OCI-LY7 (cell line): ENCODE measurements around the gene SLC37A2. TPM values are rescaled to one million over a fixed set of nuclear protein-coding genes. Genes with fewer than 3 reads are reported as not detected.

Source experiments
- BruUV-seq: library from RNA; stranded (reverse); fragments of 400-500 nt; replicated peaks from 2 replicates; lab custom pipeline; 2021; lab: Mats Ljungman, UMichigan
- CTCF ChIA-PET: fragments of 300-600 bp; sonication (Branson Sonifier 250); formaldehyde crosslinking; loops from one replicate; lab custom pipeline; 2022; ENCODE audit warnings: antibody characterized with exemption; ENCODE audit not compliant: unreplicated experiment; lab: Charles Lee
- POLR2A ChIA-PET: fragments of 300-600 bp; sonication (Branson Sonifier 250); formaldehyde crosslinking; loops from one replicate; lab custom pipeline; 2022; ENCODE audit warnings: antibody characterized with exemption; lab: Charles Lee
- DNase-seq: peaks from one replicate; pipeline ENCODE4 v3.0.0-alpha.2; 2015; ENCODE audit warnings: low spot score
- H2AFZ ChIP-seq: fragments of 200-600 bp; sonication (generic), shearing (Covaris generic); 2 replicates; pipeline ENCODE4 v1.6.1; 2014; ENCODE audit warnings: mild to moderate bottlenecking, antibody characterized with exemption, low read length, moderate library complexity
- H3K27ac ChIP-seq: fragments of 200-600 bp; sonication (generic); 2 replicates; pipeline ENCODE4 v1.5.1; 2014; ENCODE audit warnings: mixed run types, low read depth, mild to moderate bottlenecking, moderate library complexity, low read length, inconsistent platforms; ENCODE audit not compliant: poor library complexity, severe bottlenecking
- H3K36me3 ChIP-seq: fragments of 200-600 bp; sonication (generic); 2 replicates; pipeline ENCODE4 v1.6.1; 2014; ENCODE audit warnings: mild to moderate bottlenecking, antibody characterized with exemption, low read length, moderate library complexity, mixed read lengths; ENCODE audit not compliant: insufficient read depth
- H3K4me1 ChIP-seq: fragments of 200-600 bp; sonication (generic); 2 replicates; pipeline ENCODE4 v1.5.1; 2014; ENCODE audit warnings: mild to moderate bottlenecking, low read length; ENCODE audit not compliant: insufficient read depth, poor library complexity, severe bottlenecking
- H3K4me2 ChIP-seq: fragments of 200-600 bp; sonication (generic); 2 replicates; pipeline ENCODE4 v1.6.1; 2014; ENCODE audit warnings: mild to moderate bottlenecking, low read length
- H3K4me3 ChIP-seq: fragments of 200-600 bp; sonication (generic); 2 replicates; pipeline ENCODE4 v1.5.1; 2014; ENCODE audit warnings: mild to moderate bottlenecking, low read depth, low read length; ENCODE audit not compliant: poor library complexity, severe bottlenecking
- H3K79me2 ChIP-seq: fragments of 200-600 bp; sonication (generic); 2 replicates; pipeline ENCODE4 v1.6.1; 2016; ENCODE audit warnings: low read depth, mild to moderate bottlenecking, low read length, moderate library complexity, mixed read lengths; ENCODE audit not compliant: insufficient read depth
- H3K9me2 ChIP-seq: fragments of 200-600 bp; sonication (generic); 2 replicates; pipeline ENCODE4 v1.6.1; 2016; ENCODE audit warnings: mild to moderate bottlenecking, low read length, mixed read lengths; ENCODE audit not compliant: insufficient read depth
- H3K9me3 ChIP-seq: fragments of 200-600 bp; sonication (generic); 2 replicates; pipeline ENCODE4 v1.6.1; 2014; ENCODE audit warnings: mild to moderate bottlenecking, mixed run types, low read length, mixed read lengths
- H4K20me1 ChIP-seq: fragments of 200-600 bp; sonication (generic); 2 replicates; pipeline ENCODE4 v1.6.1; 2014; ENCODE audit warnings: mild to moderate bottlenecking, antibody characterized with exemption, low read length, moderate library complexity, mixed read lengths; ENCODE audit not compliant: insufficient read depth
- CTCF ChIP-seq: fragments of 200-600 bp; sonication (generic); conservative IDR thresholded peaks from 2 replicates; pipeline ENCODE4 v1.5.1; 2014; ENCODE audit warnings: mild to moderate bottlenecking, antibody characterized with exemption, low read length, moderate library complexity, mixed read lengths
- EZH2phosphoT487 ChIP-seq: fragments of 200-600 bp; sonication (generic); IDR thresholded peaks from 2 replicates; pipeline ENCODE4 v1.6.1; 2018; ENCODE audit warnings: low read depth, borderline replicate concordance, mild to moderate bottlenecking, mixed run types, antibody characterized with exemption, low read length, moderate library complexity, mixed read lengths
- intact Hi-C: fragments of 100-400 bp; cut with micrococcal nuclease; formaldehyde crosslinking; loops from one replicate; pipeline ENCODE4 v1.10.0; 2022; ENCODE audit not compliant: unreplicated experiment
- total RNA-seq, 2 experiments: library from RNA; depleted of rRNA in 1 of 2; stranded (reverse); fragments of >200 nt in 1 of 2; shearing (Covaris generic) in 1 of 2; gene quantifications; 2 replicates each; pipeline ENCODE4 v1.2.3, GENCODE V29; 2014 to 2022

SLC37A2 gene
- total RNA-seq, 2 experiments from 2014 or later = 0.57 to 0.93 TPM

DNA sequence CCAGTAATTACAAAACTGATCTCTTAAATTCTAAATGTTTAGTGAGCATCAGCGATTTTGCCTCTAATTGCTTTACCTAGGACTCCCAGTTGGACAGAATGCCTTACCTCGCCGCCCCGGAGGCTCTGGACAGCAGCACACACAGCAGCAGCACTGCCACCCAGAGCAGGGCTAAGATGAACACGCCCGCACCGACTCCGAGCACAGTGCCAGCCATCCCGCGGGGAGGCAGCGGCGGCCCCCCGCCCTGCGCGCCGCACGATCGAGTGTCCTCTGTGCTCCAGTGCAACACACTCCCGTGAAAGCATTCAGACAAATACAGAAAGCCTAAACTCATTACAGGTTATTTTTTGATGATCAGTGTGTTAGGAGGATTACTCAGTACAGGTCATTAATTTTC lies 38.9 kb downstream of the SLC37A2 start:
- no TSS peak for BruUV-seq
- Histone ChIP-seq H3K4me2 (no peak overlapping the region), H3K4me1 (no peaks in the 10 kb centered on the region), H3K9me3 (0 out of 2 replicates have a peak, but pooled peaks cover 6% of the 10 kb centered on the region), H3K79me2 (no peaks in the 10 kb centered on the region), H4K20me1 (no peaks in the 10 kb centered on the region), H3K4me3 (no peak overlapping the region), H3K36me3 (peaks cover 25% of the 10 kb centered on the region), H2AFZ (no peak overlapping the region), H3K9me2 (no peaks in the 10 kb centered on the region), H3K27ac (no peak overlapping the region)
- ChIA-PET POLR2A (interaction anchor here (0.8 kb wide), 2 partner anchors 9 to 11 kb away, joined by 3 read pairs; partner anchors contain the start of gene TMEM218), CTCF (no interaction called here)
- DNase-seq = no peak
- intact Hi-C loops = no loop called here
- no peak for TF ChIP-seq EZH2phosphoT487

- H3K9me2 ChIP-seq = no peaks in the 10 kb centered on the region
- H3K4me1 ChIP-seq = no peaks in the 10 kb centered on the region
- DNase-seq = no peak
- no peaks in the 10 kb centered on the region for H3K79me2 ChIP-seq
- 0 out of 2 replicates have a peak, but pooled peaks cover 6% of the 10 kb centered on the region for H3K9me3 ChIP-seq
- TF ChIP-seq EZH2phosphoT487 (no peak), CTCF (no peak)
- ChIA-PET CTCF (no interaction called here), POLR2A (interaction anchor here (0.8 kb wide), 2 partner anchors 9 to 11 kb away, joined by 3 read pairs; partner anchors contain the start of gene TMEM218)
- intact Hi-C loops = no loop called here
- H3K4me2 ChIP-seq = no peak overlapping the region
- BruUV-seq = no TSS peak
- H4K20me1 ChIP-seq = no peaks in the 10 kb centered on the region
- peaks cover 20% of the 10 kb centered on the region for H3K36me3 ChIP-seq
- H2AFZ ChIP-seq = no peak overlapping the region
- no peak overlapping the region for H3K27ac ChIP-seq
- no peak overlapping the region for H3K4me3 ChIP-seq
Observed at GRCh38 chr11:125102510-125102909, 39.4 kb downstream of the SLC37A2 start.

DNA sequence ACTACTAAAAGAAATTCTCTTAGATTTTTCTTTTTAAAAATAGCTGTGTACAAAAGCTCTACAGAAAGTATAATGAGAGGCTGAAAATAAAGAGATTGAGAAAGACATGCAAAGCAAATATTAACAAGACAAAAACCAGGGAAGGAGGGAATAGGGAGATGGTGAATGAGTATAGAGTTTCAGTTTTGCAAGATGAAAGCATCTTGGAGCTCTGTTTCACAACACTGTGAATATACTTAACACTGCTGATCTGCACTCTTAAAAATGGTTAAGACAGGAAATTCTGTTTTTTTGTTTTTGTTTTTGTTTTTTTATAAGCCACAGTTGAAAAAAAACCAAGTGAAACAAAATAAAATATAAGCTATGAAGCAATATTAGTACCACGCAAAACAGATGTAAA lies 42.8 kb downstream of the SLC37A2 start:
- H3K9me3 ChIP-seq = 0 out of 2 replicates have a peak, but pooled peaks cover 6% of the 10 kb centered on the region
- BruUV-seq = no TSS peak
- ChIA-PET CTCF (no interaction called here), POLR2A (interaction anchor here (0.6 to 2.3 kb wide), 7 partner anchors 9 to 1549 kb away, joined by 3 to 8 read pairs (median 5); no protein-coding TSS in a partner anchor)
- no peak for TF ChIP-seq CTCF
- TF ChIP-seq EZH2phosphoT487 = no peak
- no peak for DNase-seq
- peaks cover 8% of the 10 kb centered on the region; the same call in 1 of the 2 replicates for H3K36me3 ChIP-seq
- H4K20me1 ChIP-seq = no peaks in the 10 kb centered on the region
- intact Hi-C loops = no loop called here
- peaks cover 10% of the 10 kb centered on the region; the same call in 1 of the 2 replicates for H3K79me2 ChIP-seq
- no peak overlapping the region for H3K4me3 ChIP-seq
- peaks cover 10% of the 10 kb centered on the region for H3K4me1 ChIP-seq
- no peak overlapping the region for H3K27ac ChIP-seq
- no peak overlapping the region for H2AFZ ChIP-seq
- H3K9me2 ChIP-seq = no peaks in the 10 kb centered on the region
- H3K4me2 ChIP-seq = no peak overlapping the region
